HG03103 (cell line): Measurements from ENCODE around the gene ESD.
"Not testable (repeated sequence)": the region's sequence is repeated elsewhere in the genome, so short reads cannot be mapped to it uniquely, and the experiment has no call there.

Experiments
- ATAC-seq: cut with Tn5 transposase; IDR thresholded peaks from one replicate; pipeline ENCODE4 v1.9.1; 2021; ENCODE audit warnings: low read depth; ENCODE audit not compliant: unreplicated experiment

The ESD gene

GRCh38 chr13:46796129-46796514 lies 839 bp downstream of the ESD start:
- no peak for ATAC-seq

- ATAC-seq: no peak
Measured at GRCh38 chr13:46795321-46795720, 1.6 kb downstream of the ESD start.

- no peak for ATAC-seq
Measured at GRCh38 chr13:46783504-46783903, 13.5 kb downstream of the ESD start.

GRCh38 chr13:46782691-46783090 lies 14.3 kb downstream of the ESD start:
- ATAC-seq: no peak

GRCh38 chr13:46782066-46782465 lies 14.9 kb downstream of the ESD start:
- no peak for ATAC-seq

GRCh38 chr13:46778890-46779289 lies 18.1 kb downstream of the ESD start:
- ATAC-seq: no peak

- ATAC-seq: no peak
Measured at GRCh38 chr13:46778095-46778494, 18.9 kb downstream of the ESD start.

GRCh38 chr13:46775385-46776107 lies 21.4 kb downstream of the ESD start:
- no peak for ATAC-seq

- ATAC-seq: no peak
Measured at GRCh38 chr13:46773541-46773940, 23.4 kb downstream of the ESD start.

- no peak for ATAC-seq
Measured at GRCh38 chr13:46771693-46772092, 25.3 kb downstream of the ESD start.

- ATAC-seq: not testable (repeated sequence)
Measured at GRCh38 chr13:46769925-46770324, 27.0 kb downstream of the ESD start.

- no peak for ATAC-seq
Measured at GRCh38 chr13:46761866-46762265, 35.1 kb downstream of the ESD start.

- ATAC-seq: no peak
Measured at GRCh38 chr13:46761174-46761573, 35.8 kb downstream of the ESD start.

- ATAC-seq: no peak
Measured at GRCh38 chr13:46759846-46760245, 37.1 kb downstream of the ESD start.

- ATAC-seq: no peak
Measured at GRCh38 chr13:46757640-46758039, 39.3 kb downstream of the ESD start.

- ATAC-seq: no peak
Measured at GRCh38 chr13:46756977-46757376, 40.0 kb downstream of the ESD start.

GRCh38 chr13:46755508-46755907 lies 41.5 kb downstream of the ESD start:
- not testable (repeated sequence) for ATAC-seq

GRCh38 chr13:46754812-46755211 lies 42.1 kb downstream of the ESD start:
- ATAC-seq: no peak

- ATAC-seq: no peak
Measured at GRCh38 chr13:46753917-46754316, 43.0 kb downstream of the ESD start.

GRCh38 chr13:46753137-46753536 lies 43.8 kb downstream of the ESD start:
- ATAC-seq: no peak

GRCh38 chr13:46751811-46752635 lies 44.9 kb downstream of the ESD start:
- peak; percentile 66 for ATAC-seq

- no peak for ATAC-seq
Measured at GRCh38 chr13:46749951-46750350, 47.0 kb downstream of the ESD start.
